Stimulated activated CD8-positive, alpha-beta memory T cell treated with anti-CD3 and anti-CD28 coated beads, Interleukin-7, amount 100 ng/mL, for 1 hour (primary cell): ENCODE results near the gene TRAF6.
"Not testable (repeated sequence)": the region's sequence is repeated elsewhere in the genome, so short reads cannot be mapped to it uniquely, and the experiment has no call there.

ENCODE experiments used
- DNase-seq, 2 donors: peaks; one replicate each; pipeline ENCODE4 v3.0.0-alpha.2; 2020; ENCODE audit warnings: low read depth in 2 of 2

TRAF6 gene

GRCh38 chr11:36493332-36493731 is 16.7 kb downstream of the TRAF6 start:
- DNase-seq = no peak

DNA sequence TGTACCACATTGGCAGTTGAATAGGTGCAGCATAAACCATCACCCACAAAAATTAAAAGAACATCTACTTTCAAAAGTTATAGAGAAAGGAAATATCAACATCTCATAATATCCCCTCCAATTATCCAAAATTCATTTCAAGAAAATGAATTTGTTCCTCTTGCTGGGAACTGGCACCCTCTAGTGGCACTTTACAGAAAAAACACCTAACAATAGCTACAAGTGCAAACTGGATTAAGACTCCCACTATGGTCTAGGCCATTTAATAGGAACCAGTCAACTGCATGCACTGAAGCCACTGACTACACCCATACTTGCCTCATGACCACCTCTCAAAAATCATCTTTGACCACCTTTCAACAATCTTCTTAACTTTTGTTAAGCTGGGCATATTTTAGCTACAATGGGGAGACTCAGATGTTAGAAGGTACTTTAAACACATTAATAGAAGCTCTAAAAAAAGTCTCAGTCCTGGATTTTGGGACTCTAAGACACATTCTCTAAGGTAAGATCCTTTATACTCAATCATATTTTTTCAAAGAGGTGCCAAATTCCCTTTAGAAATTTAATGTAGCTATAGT is 17.3 kb downstream of the TRAF6 start:
- DNase-seq = no peak

- DNase-seq = no peak
These were observed 19.9 kb downstream of the TRAF6 start for GRCh38 chr11:36490026-36490806.

- DNase-seq = no peak
These were observed 22.0 kb downstream of the TRAF6 start for GRCh38 chr11:36488096-36488495.

DNA sequence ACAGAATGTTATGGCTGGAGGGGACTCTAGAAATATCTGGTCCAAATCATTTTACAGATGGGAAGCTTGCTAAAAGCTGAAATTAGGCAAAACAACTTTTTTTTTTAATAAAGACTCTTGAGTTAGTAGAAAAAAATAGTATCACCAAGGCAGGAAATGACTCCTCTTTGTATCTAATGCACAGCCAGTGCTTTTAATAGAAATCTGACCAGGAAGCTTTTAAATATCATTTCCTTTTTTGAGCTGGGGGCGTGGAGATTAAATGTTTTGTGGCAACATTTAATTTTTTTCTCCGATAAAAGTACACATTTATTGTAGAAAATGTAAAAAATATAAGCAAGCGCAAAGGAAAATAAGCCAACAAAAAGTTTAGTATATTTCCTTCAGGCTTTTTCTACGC is 22.5 kb downstream of the TRAF6 start:
- DNase-seq = no peak

DNA sequence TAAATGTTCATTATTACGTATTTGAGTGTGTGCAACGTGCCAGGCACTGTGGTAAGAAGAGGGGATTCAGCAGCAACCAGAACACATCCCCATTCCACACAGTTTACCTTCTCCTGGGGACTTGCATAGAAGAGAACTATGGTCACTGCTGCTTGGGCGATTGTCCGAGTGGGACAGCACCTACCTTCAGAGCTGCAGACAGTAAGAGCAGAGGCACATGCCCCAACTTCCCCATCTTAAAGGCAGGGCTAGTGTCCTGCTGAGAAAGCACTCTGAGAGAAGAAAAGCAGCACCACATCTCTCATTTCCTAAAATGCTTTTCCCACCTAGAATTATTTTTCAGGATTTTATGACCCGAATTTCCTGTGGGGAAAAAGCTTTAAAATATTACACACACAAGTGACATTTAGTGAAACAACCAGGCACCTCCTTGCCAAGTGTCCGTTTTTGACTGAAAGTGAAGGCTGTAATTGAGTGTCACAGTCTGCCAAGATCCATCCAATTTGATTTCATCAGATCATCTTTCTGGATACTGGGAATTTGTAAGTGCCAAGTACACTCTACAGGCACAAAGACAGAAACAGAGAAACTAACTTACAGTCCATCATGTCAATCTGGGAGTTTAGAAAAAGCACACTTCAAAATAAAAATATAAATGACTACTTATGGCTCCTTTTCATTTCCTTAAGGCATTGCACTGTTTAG is 24.6 kb downstream of the TRAF6 start:
- DNase-seq = no peak

GRCh38 chr11:36483042-36483441 is 27.0 kb downstream of the TRAF6 start:
- DNase-seq = not testable (repeated sequence)

- DNase-seq = no peak
These were observed 29.2 kb downstream of the TRAF6 start for GRCh38 chr11:36480833-36481232.

DNA sequence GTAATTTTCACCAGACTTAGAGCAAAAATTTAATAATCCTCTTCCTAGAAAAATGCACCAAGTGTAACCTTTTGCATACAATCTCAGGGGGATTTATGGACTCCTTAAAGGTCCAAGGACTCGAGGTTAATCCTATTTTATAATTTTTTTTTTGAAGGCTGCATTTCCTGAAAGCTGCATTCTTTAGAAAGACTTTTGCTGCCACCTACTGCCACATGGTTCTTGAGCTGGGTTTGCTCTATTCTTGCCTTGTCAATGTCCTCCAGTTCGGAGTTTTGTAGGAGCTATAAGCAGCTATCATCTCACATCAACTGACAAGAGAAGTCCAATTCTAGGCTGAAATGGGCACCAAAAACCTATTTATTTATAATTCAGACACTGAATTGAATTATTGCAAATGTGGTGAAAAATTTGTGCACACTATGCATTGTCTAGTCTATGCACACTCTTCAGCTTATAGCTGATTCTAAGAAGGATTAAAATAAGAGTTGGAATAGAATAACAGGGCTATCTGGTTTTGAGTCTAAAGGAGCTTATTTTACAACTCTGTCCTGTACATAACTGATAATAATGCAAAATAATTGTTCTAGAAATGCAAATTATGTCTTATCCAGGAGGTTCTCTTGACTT is 31.3 kb downstream of the TRAF6 start:
- no peak for DNase-seq

- no peak for DNase-seq
These were observed 34.9 kb downstream of the TRAF6 start for GRCh38 chr11:36475192-36475591.

DNA sequence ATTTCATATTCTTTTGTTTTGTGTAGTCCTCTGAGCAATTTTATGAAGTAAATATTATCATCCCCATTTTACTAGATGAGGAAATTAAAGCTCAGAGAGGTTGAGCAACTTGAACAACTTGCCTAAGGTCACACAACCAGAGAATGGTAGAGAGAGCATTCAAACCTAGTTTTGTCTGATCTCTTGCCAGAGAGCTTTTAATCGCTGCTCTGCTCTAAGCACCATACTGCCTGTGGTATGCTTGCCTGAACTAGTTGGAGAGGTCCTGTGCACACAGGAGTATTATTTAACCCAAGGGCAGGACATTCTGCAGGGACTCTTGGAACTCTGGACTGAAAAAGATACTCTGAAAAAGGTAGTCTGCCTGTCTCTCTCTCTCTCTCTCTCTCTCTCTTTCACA is 38.5 kb downstream of the TRAF6 start:
- no peak for DNase-seq

GRCh38 chr11:36469881-36470802 is 39.9 kb downstream of the TRAF6 start:
- no peak for DNase-seq

DNA sequence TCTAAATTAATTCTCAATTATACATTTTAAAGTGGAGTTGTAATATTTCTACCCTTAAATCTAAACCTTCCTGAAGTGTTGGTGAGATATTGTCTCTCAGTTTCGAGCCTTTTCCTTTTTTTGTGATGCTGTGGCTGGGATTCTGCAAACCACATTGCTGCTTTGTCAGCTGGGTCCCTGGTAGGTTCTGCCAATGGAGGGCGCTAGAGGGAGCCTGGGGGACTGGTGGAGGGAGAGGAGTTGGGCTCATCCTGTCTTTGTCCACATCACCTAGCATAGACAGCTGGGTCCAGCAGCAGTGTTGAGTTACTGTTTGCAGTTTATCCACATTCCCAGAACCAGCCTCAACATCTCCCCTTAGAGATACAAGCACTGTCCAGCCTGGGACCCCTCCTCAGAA is 41.0 kb downstream of the TRAF6 start:
- no peak for DNase-seq

- DNase-seq = no peak
These were observed 42.2 kb downstream of the TRAF6 start for GRCh38 chr11:36467916-36468315.

DNA sequence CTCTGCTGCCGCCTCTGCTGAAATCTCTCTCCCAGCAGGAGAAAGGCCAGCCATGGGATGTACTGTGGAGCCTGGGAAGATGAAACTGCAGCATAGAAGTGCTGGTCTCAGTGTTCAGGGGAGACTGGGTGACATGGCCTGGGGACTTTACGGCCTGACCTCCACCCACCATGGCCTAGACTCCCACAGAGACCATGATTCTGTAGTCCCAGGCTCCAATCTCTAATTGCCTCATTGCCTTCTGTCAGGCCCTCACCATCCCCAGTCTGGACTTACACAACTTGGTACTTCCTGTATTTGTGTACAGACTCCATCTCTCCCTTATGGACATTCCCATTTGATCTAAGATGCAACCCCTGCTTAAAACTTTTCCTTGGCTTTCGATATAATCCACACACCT is 43.1 kb downstream of the TRAF6 start:
- no peak for DNase-seq

- DNase-seq = no peak
These were observed 44.5 kb downstream of the TRAF6 start for GRCh38 chr11:36465449-36466163.

DNA sequence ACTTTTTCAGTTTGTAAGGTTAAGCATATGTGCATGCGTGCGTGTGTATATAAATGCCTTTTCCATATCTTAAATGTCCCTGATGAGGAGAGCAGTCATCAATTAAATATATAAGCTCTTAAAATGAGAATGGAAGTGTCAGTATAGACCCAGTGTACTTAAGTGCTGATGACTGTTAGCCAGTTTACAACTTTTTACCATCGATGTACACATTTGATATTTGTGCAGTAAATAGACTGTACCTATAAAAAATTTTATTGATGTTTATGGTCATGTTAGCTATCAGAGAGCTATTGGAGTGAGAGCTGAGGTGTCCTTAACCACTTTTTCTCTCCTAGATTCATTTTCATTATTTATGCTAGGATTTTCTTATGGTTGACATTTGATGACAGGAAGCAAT is 45.4 kb downstream of the TRAF6 start:
- no peak for DNase-seq

- DNase-seq = no peak
These were observed 46.3 kb downstream of the TRAF6 start for GRCh38 chr11:36463781-36464180.

- no peak for DNase-seq
These were observed 47.8 kb downstream of the TRAF6 start for GRCh38 chr11:36462321-36462720.

DNA sequence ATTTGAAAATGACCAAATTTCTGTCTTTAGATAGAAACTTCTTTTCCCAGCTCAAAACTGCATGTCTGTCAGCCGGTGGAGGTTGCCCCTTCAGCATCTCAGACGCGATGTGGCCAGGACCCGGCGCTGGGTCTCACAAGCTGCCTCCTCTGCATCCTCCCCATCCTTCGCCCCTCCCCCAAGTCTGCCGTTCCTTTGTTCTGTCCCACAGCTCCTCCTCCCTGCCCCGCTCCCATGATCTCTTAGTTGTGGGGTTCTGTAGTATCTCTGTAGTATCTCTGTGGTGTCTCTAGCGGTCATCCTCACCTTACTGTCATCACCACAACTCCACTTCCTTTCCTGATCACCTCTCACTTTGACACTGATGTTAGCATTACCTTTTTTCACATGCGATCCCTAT is 49.9 kb downstream of the TRAF6 start:
- no peak for DNase-seq

- DNase-seq = no peak
These were observed 51.0 kb downstream of the TRAF6 start for GRCh38 chr11:36459046-36459445.
